UCSD-AML1 (cell line): ENCODE results near the gene VN1R5.
"Not testable (repeated sequence)": the region's sequence is repeated elsewhere in the genome, so short reads cannot be mapped to it uniquely, and the experiment has no call there.

Source experiments
- DNase-seq: peaks from one replicate; lab custom pipeline; 2025; ENCODE audit not compliant: unreplicated experiment; lab: John Stamatoyannopoulos, UW

VN1R5 gene

GRCh38 chr1:247270003-247270402 is 14.1 kb downstream of the VN1R5 start:
- DNase-seq, result no peak

- DNase-seq, result no peak
Observed at GRCh38 chr1:247273013-247273412, 17.1 kb downstream of the VN1R5 start.

GRCh38 chr1:247274605-247275256 is 18.9 kb downstream of the VN1R5 start:
- DNase-seq, result no peak

- no peak for DNase-seq
Observed at GRCh38 chr1:247277191-247277590, 21.3 kb downstream of the VN1R5 start.

GRCh38 chr1:247281001-247281574 is 25.2 kb downstream of the VN1R5 start:
- DNase-seq, result no peak

GRCh38 chr1:247286134-247286670 is 30.3 kb downstream of the VN1R5 start:
- DNase-seq, result no peak

- DNase-seq, result no peak
Observed at GRCh38 chr1:247287460-247287859, 31.6 kb downstream of the VN1R5 start.

- no peak for DNase-seq
Observed at GRCh38 chr1:247288341-247288740, 32.5 kb downstream of the VN1R5 start.

GRCh38 chr1:247289274-247289892 is 33.5 kb downstream of the VN1R5 start:
- DNase-seq, result not testable (repeated sequence)

- DNase-seq, result no peak
Observed at GRCh38 chr1:247290576-247290975, 34.7 kb downstream of the VN1R5 start.

GRCh38 chr1:247291161-247291560 is 35.3 kb downstream of the VN1R5 start:
- no peak for DNase-seq

GRCh38 chr1:247291833-247292561 is 36.1 kb downstream of the VN1R5 start:
- no peak for DNase-seq

GRCh38 chr1:247293047-247293446 is 37.2 kb downstream of the VN1R5 start:
- DNase-seq, result no peak

- no peak for DNase-seq
Observed at GRCh38 chr1:247294282-247294681, 38.4 kb downstream of the VN1R5 start.

- DNase-seq, result no peak
Observed at GRCh38 chr1:247295274-247295684, 39.4 kb downstream of the VN1R5 start.

- DNase-seq, result no peak
Observed at GRCh38 chr1:247295746-247296145, 39.9 kb downstream of the VN1R5 start.

GRCh38 chr1:247296599-247297180 is 40.8 kb downstream of the VN1R5 start:
- no peak for DNase-seq

- no peak for DNase-seq
Observed at GRCh38 chr1:247297263-247298123, 41.6 kb downstream of the VN1R5 start.

GRCh38 chr1:247298124-247298481 is 42.2 kb downstream of the VN1R5 start:
- no peak for DNase-seq

GRCh38 chr1:247298701-247299100 is 42.8 kb downstream of the VN1R5 start:
- DNase-seq, result no peak
